Measurements from ENCODE around the gene ADM2.

DNA sequence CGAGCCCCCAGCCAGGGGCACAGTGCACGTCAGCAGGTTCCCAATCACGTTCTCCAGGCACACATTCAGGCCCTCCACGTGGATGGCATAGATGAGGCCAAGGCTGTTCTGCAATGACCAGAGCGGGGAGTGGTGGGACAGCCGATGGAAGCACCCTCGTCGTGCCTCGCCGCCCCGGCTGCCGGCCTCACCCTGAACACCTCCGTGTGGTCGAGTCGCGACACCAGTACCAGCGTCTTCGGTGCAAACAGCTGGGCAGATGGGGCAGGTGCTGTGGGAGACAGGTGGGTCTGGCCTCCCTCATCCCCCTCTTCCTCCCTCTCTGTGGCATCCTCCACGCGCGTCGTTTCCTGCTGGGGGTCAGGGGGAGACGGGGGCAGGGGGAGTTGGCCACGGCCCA lies 14.0 kb upstream of the ADM2 start:
- TF ChIP-seq, protein P1, sequence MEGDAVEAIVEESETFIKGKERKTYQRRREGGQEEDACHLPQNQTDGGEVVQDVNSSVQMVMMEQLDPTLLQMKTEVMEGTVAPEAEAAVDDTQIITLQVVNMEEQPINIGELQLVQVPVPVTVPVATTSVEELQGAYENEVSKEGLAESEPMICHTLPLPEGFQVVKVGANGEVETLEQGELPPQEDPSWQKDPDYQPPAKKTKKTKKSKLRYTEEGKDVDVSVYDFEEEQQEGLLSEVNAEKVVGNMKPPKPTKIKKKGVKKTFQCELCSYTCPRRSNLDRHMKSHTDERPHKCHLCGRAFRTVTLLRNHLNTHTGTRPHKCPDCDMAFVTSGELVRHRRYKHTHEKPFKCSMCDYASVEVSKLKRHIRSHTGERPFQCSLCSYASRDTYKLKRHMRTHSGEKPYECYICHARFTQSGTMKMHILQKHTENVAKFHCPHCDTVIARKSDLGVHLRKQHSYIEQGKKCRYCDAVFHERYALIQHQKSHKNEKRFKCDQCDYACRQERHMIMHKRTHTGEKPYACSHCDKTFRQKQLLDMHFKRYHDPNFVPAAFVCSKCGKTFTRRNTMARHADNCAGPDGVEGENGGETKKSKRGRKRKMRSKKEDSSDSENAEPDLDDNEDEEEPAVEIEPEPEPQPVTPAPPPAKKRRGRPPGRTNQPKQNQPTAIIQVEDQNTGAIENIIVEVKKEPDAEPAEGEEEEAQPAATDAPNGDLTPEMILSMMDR (IDR thresholded peaks at IDR 0.05) = no peak
- TF ChIP-seq CREM (CRISPR knock-in tag; IDR thresholded peaks at IDR 0.05) (no peak), ZBTB21 (CRISPR knock-in tag; IDR thresholded peaks at IDR 0.05; ENCODE audit: borderline replicate concordance) (no peak), IRF2 (CRISPR knock-in tag; IDR thresholded peaks at IDR 0.05; ENCODE audit: borderline replicate concordance, low read depth) (no peak), FOXP4 (CRISPR knock-in tag; IDR thresholded peaks at IDR 0.05) (no peak)
